Nucleus accumbens (tissue), 56 donors: ENCODE data around the gene ARL5A.
"Not testable (repeated sequence)": the region's sequence is repeated elsewhere in the genome, so short reads cannot be mapped to it uniquely, and the experiment has no call there.

Experiments
- DNase-seq, 56 donors: peaks; one replicate each; lab custom pipeline; 2025; lab: John Stamatoyannopoulos, UW

Gene ARL5A

GRCh38 chr2:151799886-151800292 lies 28.3 kb downstream of the ARL5A start:
- no peak for DNase-seq

GRCh38 chr2:151796774-151797173 lies 31.4 kb downstream of the ARL5A start:
- DNase-seq = no peak

- no peak for DNase-seq
Measured at GRCh38 chr2:151795646-151796240, 32.5 kb downstream of the ARL5A start.

DNA sequence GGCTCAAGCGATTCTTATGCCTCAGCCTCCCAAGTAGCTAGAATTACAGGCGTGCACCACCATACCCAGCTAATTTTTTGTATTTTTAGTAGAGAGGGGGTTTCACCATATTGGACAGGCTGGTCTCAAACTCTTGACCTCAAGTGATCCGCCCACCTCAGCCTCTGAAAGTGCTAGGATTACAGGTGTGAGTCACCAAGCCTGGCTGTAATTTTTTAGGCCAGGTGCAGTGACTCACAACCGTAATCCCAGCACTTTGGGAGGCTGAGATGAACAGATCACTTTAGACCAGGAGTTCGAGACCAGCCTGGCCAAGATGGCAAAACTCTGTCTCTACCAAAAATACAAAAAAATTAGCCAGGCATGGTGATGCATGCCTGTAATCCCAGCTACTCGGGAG lies 33.8 kb downstream of the ARL5A start:
- DNase-seq = not testable (repeated sequence)

- no peak for DNase-seq
Measured at GRCh38 chr2:151793123-151793522, 35.1 kb downstream of the ARL5A start.

DNA sequence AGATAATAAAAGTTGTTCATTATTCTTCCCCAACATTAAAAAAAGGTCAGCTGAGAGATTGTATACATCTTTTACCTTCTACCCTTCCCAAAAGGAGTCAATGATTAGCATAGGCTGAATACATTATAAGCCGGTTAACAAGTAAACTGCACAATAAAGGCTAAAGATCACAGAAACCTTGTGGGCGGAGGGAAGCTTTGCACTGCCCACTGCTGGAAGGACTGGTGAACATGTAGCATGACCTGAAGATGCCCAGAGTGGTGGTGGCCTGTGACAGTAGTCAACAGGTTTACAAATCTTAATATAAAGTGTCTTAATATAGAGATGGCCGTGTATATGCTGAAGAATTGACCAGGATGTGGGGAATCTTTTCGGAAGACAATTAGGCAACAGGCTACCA lies 35.6 kb downstream of the ARL5A start:
- DNase-seq = no peak

DNA sequence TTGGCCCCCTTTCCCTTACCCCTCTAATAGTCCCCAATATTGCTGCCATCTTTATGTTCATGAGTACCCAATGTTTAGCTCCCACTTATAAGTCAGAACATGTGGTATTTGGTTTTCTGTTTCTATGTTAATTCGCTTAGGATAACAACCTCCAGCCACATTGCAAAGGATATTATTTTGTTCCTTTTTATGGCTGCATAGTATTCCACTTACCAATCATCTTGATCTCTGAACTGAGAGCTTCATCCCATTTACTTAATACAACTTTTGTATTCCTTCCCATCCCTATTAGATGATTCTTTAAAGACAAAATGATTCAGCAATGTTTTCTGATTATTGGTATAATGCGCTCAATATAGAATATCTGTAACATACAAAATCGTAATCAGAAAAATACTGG lies 36.7 kb downstream of the ARL5A start:
- DNase-seq = no peak

- DNase-seq = no peak
Measured at GRCh38 chr2:151790689-151791088, 37.5 kb downstream of the ARL5A start.

DNA sequence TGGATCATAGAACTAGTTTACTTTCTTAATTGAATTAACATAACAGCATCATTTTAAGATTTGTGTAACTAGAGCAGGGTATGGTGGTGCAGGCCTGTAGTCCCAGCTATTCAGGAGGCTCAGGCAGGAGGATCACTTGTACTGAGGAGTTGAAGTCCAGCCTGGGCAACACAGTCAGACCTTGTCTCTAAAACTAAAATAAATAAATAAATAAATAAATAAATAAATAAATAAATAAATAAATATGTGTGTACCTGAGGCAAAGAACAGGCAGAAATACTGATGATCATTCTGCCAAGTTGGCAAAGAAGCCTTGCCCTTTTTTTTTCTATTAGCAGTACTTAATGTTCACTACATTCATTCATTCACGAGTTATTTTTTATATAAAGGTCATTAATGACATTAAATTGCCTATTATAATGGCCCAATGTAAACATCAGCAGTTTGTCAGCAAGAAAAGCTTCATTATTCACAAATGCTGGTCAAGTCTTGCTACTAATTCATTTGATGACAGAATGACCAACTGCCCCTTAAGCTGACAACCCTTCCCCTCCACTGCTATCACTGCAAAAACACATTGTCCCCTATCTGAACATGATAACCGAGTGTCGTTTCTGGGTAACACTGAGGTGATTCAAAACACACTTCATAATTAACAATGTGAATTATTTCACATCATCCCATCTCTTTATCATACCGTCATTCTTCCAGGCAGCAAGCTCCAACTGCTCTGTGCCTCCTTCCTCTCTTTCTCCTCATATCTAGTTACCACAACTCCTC lies 39.0 kb downstream of the ARL5A start:
- no peak for DNase-seq

DNA sequence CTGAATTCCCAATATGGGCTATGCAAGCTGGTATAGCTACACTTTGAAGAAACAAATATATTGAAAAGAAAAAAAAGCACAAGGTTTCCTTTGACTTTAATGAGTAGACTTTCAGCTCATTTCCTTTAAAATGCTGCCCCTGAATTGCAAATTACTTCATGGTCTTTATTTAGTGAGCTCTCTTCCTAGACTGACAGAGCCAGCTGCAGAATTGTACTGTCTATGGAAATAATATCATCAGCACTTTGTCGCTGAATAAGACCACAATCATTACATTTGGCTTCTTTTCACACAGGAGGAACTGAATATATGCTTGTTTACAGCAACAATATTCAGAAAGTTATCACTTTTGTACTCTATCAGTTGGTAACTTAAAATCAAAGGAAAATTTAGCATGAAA lies 41.7 kb downstream of the ARL5A start:
- DNase-seq = no peak

- no peak for DNase-seq
Measured at GRCh38 chr2:151786077-151786476, 42.1 kb downstream of the ARL5A start.

GRCh38 chr2:151783133-151783520 lies 45.1 kb downstream of the ARL5A start:
- DNase-seq = no peak

GRCh38 chr2:151782378-151783132 lies 45.7 kb downstream of the ARL5A start:
- no peak for DNase-seq

DNA sequence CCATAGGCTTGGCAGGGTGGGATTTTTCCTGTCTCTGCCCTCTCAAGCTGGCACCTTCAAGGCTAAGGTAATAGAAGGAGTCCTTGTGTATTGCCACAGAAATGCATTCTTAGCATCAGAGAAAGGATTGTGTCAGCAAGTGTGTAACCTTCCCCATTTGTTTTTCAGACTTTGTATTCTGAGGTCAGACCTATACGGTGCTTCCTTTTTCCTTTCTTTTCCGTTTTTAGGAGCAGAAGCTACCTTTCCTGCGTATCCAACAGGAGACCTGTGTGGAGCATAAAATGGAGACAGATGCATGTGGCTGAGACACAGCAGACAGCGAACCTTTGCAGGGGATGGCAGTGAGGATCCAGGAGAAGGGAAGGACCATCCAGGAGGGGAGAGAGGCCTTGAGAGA lies 46.6 kb downstream of the ARL5A start:
- DNase-seq = no peak

- no peak for DNase-seq
Measured at GRCh38 chr2:151780938-151781337, 47.3 kb downstream of the ARL5A start.

DNA sequence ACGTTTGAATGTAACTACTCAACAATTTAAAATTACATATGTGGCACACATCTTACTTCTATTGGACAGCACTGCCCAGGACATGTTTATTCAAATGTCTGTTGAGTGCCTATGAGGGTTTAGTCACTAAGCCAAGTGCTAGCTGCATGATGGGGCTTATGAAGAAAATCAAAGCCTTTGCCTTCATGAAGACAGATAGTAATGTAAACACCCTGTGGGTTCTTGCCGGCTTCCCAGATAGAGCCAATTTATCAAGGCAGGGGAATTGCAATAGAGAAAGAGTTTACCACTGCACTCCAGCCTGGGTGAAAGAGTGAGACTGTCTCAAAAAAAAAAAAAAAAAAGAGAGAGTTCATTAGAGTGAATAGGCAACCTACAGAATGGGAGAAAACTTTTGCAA lies 50.3 kb downstream of the ARL5A start:
- no peak for DNase-seq

- DNase-seq = no peak
Measured at GRCh38 chr2:151777487-151777886, 50.7 kb downstream of the ARL5A start.

- no peak for DNase-seq
Measured at GRCh38 chr2:151776367-151776766, 51.9 kb downstream of the ARL5A start.

DNA sequence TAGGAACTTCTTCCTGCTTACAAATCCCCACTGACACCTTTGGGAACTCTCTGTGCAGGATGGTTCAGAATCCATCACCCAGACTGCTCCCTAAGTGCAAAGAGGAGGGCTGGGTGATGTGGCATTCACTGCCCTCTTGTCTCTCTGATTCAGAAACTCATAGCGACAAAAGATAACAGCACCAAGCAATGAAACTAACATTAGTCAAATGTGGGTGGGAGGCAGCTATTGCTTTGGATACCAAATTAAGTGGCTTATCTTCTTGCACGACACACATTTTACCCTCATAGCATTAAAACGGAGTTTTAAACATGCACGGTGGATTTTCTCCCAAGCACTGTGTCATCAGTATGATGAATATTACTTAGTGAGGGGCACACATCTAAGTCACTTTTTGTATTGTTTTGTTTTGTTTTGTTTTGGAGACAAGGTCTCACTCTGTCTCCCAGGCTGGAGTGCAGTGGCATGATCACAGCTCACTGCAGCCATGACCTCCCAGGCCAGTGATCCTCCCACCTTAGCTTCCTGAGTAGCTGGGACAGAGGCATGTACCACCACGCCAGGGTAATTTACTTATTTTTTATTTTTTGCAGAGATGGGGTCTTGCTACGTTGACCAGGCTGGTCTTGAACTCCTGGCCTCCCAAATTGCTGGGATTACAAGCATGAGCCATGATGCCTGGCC lies 53.0 kb downstream of the ARL5A start:
- DNase-seq = peak in 1 of 56 donors; percentile 7

- DNase-seq = no peak
Measured at GRCh38 chr2:151774506-151774905, 53.7 kb downstream of the ARL5A start.
